Suprapubic skin (tissue), 3 donors: ENCODE measurements around the gene MAFF.

ENCODE experiments used
- POLR2AphosphoS5 ChIP-seq, 3 donors: sonication (generic); formaldehyde crosslinking; IDR thresholded peaks; one replicate each; pipeline ENCODE4 v1.6.1; 2017; ENCODE audit warnings: antibody characterized with exemption in 3 of 3
- TF ChIP-seq, protein P1 (sequence below), 2 donors: fragments of 200-600 bp in 1 of 2; fragments of 450-650 bp in 1 of 2; sonication (generic) in 1 of 2; IDR thresholded peaks; one replicate each; pipeline ENCODE4 v1.5.1; 2016 to 2019; ENCODE audit warnings: antibody characterized with exemption in 2 of 2, mild to moderate bottlenecking in 1 of 2, moderate library complexity in 1 of 2

DNA sequence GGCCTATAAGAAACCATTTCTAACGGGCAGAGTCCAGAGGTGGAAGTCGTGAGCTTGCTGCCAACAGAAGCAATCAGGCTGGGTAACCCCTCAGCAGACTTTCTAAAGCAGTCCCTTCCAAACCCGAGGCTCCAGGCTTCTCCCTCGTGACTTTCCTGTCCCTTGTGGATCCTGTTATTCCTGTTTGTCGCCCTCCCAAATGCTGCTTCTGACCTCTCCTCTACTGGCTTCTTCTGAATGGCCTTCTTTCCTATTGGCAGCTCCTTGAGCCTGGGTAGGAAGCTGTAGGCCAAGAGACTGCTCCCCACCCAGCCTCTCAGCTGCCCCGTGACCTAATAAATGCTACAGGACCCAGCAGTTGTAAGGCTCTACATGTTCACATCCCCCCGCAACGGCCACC is 35.0 kb downstream of the MAFF start:
- TF ChIP-seq, protein P1, sequence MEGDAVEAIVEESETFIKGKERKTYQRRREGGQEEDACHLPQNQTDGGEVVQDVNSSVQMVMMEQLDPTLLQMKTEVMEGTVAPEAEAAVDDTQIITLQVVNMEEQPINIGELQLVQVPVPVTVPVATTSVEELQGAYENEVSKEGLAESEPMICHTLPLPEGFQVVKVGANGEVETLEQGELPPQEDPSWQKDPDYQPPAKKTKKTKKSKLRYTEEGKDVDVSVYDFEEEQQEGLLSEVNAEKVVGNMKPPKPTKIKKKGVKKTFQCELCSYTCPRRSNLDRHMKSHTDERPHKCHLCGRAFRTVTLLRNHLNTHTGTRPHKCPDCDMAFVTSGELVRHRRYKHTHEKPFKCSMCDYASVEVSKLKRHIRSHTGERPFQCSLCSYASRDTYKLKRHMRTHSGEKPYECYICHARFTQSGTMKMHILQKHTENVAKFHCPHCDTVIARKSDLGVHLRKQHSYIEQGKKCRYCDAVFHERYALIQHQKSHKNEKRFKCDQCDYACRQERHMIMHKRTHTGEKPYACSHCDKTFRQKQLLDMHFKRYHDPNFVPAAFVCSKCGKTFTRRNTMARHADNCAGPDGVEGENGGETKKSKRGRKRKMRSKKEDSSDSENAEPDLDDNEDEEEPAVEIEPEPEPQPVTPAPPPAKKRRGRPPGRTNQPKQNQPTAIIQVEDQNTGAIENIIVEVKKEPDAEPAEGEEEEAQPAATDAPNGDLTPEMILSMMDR (IDR thresholded peaks at IDR 0.05): no peak
- no peak for TF ChIP-seq POLR2AphosphoS5 (IDR thresholded peaks at IDR 0.05)
